ENCODE results near the gene CNTNAP5. TPM values are rescaled to one million over a fixed set of nuclear protein-coding genes. Genes with fewer than 3 reads are reported as not detected.

The CNTNAP5 gene
- total and polyA plus RNA-seq, 7 donors: not detected

DNA sequence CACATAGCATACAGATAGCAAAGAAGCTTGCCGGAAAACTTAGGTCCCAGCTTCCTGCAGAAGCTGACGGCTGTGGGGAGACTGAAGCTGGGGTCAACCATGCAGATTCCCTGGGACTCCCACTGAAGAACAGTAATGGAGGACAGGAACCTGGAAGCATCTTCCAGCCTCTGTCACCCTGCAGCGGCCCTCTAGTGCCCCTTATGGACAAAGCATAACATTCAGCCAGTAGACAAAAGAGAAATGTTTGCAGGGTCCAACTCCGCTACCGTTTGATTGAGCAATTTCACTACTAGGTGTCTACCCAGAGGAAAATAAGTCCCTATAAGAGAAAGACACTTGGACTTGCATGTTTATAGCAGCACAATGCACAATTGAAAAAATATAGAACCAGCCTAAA lies 460.6 kb downstream of the CNTNAP5 start:
- 87 to 93% (median 91%) methylated on average over 5 of the region's 5 CpGs for WGBS, 3 donors
- H3K27me3 ChIP-seq (ENCODE audit: insufficient read depth in 3 of 3, low read length in 2 of 3): peaks cover 0 to 1% (median 0%) of the 10 kb centered on the region in 3 donors
- H3K27ac ChIP-seq: no peak overlapping the region
- no peak for TF ChIP-seq CTCF (IDR thresholded peaks at IDR 0.05)
- DNase-seq: no peak
- no peak overlapping the region for H3K4me3 ChIP-seq
- no peaks in the 10 kb centered on the region for H3K9me3 ChIP-seq
- no peaks in the 10 kb centered on the region for H3K36me3 ChIP-seq (ENCODE audit: insufficient read depth in 1 of 2, low read depth in 1 of 2)
- H3K4me1 ChIP-seq: no peaks in the 10 kb centered on the region
- ATAC-seq: no peak
- intact Hi-C loops (cut with DNase I): no loop called here

- H3K4me3 ChIP-seq: no peak overlapping the region
- H3K27me3 ChIP-seq (ENCODE audit: insufficient read depth in 3 of 3, low read length in 2 of 3): no peaks in the 10 kb centered on the region
- intact Hi-C loops (cut with DNase I): no loop called here
- H3K27ac ChIP-seq: no peak overlapping the region
- H3K9me3 ChIP-seq: no peaks in the 10 kb centered on the region
- DNase-seq (no peak), ATAC-seq (no peak)
- H3K36me3 ChIP-seq (ENCODE audit: insufficient read depth in 1 of 2, low read depth in 1 of 2): no peaks in the 10 kb centered on the region
- H3K4me1 ChIP-seq: no peaks in the 10 kb centered on the region
- TF ChIP-seq CTCF (IDR thresholded peaks at IDR 0.05): no peak
Measured at GRCh38 chr2:124489686-124490085, 464.6 kb downstream of the CNTNAP5 start.

DNA sequence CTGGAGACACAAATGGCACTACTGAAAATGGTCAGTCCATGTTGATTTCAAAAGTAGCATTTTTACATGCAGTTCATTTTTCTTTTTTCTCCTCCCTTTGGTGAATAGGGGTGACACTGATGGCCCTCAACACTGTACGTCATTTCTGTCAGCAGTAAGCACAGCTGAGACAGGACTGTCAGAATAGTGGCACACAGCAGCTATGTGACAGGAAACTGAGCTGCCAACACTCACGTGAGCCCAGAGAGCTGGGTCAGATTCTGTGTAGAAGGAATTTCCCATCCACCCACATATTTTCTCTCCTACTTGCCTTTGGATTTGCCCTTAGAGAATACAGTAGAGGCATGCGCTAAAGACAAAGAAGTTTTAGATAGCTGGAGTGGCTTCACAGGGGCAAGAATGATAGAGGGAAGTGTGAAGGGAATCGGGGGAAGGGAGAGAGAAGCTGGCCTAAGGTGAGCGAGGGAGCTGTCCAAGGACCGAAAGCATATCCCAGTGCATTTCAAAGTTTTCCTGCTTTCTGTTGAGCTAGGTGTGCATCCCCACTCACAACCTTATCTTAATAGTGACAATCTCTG lies 476.6 kb downstream of the CNTNAP5 start:
- TF ChIP-seq CTCF (IDR thresholded peaks at IDR 0.05): no peak
- no peak for DNase-seq
- ATAC-seq: no peak
- H3K9me3 ChIP-seq: no peaks in the 10 kb centered on the region
- H3K27me3 ChIP-seq (ENCODE audit: insufficient read depth in 3 of 3, low read length in 2 of 3): no peaks in the 10 kb centered on the region
- H3K27ac ChIP-seq: no peak overlapping the region
- intact Hi-C loops (cut with DNase I): no loop called here
- WGBS, 3 donors: 68 to 73% (median 70%) methylated on average over 6 of the region's 6 CpGs
- H3K4me3 ChIP-seq: no peak overlapping the region
- H3K4me1 ChIP-seq: no peaks in the 10 kb centered on the region
- H3K36me3 ChIP-seq (ENCODE audit: insufficient read depth in 1 of 2, low read depth in 1 of 2): no peaks in the 10 kb centered on the region

GRCh38 chr2:124514236-124514635 lies 489.1 kb downstream of the CNTNAP5 start:
- ATAC-seq: no peak
- no peak for TF ChIP-seq CTCF (IDR thresholded peaks at IDR 0.05)
- no peaks in the 10 kb centered on the region for H3K4me1 ChIP-seq
- DNase-seq: no peak
- no peak overlapping the region for H3K27ac ChIP-seq
- WGBS, 3 donors: 86 to 100% (median 89%) methylated on average over 1 of the region's 1 CpG
- H3K27me3 ChIP-seq (ENCODE audit: insufficient read depth in 3 of 3, low read length in 2 of 3): no peaks in the 10 kb centered on the region
- H3K4me3 ChIP-seq: no peak overlapping the region
- intact Hi-C loops (cut with DNase I): no loop called here
- H3K36me3 ChIP-seq (ENCODE audit: insufficient read depth in 1 of 2, low read depth in 1 of 2): no peaks in the 10 kb centered on the region
- no peaks in the 10 kb centered on the region for H3K9me3 ChIP-seq

DNA sequence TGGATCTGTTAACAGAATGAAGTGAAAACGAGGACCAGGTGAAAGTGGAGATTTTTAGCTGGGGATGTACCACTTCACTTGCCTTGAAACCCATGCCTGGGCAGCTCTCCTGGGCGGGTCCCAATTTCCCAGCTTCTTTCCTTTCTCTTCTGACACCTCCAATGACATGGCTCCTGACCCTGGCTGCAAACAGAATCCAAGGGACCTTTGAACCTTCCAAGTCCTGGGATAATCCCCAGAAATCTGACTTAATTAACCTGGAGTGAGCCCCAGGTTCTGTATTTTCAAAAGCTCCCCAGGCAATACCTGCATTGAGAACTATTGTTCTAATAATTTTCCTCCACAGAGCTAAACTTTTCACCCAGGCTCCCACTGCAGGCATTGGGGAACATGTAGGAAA lies 495.9 kb downstream of the CNTNAP5 start:
- H3K4me3 ChIP-seq: no peak overlapping the region
- DNase-seq (no peak), ATAC-seq (no peak)
- TF ChIP-seq CTCF (IDR thresholded peaks at IDR 0.05): no peak
- no peak overlapping the region for H3K27ac ChIP-seq
- H3K9me3 ChIP-seq: no peaks in the 10 kb centered on the region
- no peaks in the 10 kb centered on the region for H3K36me3 ChIP-seq (ENCODE audit: insufficient read depth in 1 of 2, low read depth in 1 of 2)
- 61 to 79% (median 73%) methylated on average over 2 of the region's 2 CpGs for WGBS, 3 donors
- no peaks in the 10 kb centered on the region for H3K27me3 ChIP-seq (ENCODE audit: insufficient read depth in 3 of 3, low read length in 2 of 3)
- intact Hi-C loops (cut with DNase I): no loop called here
- no peaks in the 10 kb centered on the region for H3K4me1 ChIP-seq

Measured in psoas muscle (tissue), 8 donors.